NCI-H510A (cell line): ENCODE results near the gene LRRC28.

Experiments used
- DNase-seq: peaks from one replicate; lab custom pipeline; 2025; lab: John Stamatoyannopoulos, UW

The LRRC28 gene

DNA sequence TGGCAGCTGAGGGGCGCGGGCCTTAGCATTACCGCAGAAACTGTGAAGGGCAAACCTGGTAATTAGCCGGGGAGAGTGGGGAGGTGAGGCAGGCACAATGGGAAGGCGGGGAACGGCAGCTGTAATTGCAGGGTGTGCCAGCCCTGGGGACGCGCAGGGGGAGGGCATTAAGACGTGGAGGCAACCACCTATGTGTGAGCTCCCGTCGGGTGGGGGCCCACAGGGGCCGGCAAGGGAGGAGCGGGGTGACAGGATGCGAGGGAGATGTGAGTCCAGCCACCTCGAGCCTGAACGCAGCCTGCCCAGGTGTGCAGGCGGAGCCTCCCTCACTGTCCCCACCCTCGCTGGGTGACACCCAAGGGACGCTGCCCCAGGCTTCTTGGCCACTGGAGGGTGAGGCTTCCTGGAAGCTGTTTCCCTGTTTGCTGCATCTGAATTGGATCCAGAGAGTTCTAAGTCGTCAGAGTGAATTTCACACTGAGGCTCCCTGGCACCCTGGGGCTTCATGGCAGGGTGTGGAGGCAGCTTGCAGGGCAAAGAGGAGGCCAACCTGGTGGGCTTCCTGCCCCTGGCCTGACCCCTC is 183.9 kb downstream of the LRRC28 start:
- no peak for DNase-seq

GRCh38 chr15:99435877-99436541 is 184.7 kb downstream of the LRRC28 start:
- no peak for DNase-seq

GRCh38 chr15:99436542-99437314 is 185.4 kb downstream of the LRRC28 start:
- DNase-seq, result no peak

- no peak for DNase-seq
Measured at GRCh38 chr15:99437315-99438223, 186.3 kb downstream of the LRRC28 start.

GRCh38 chr15:99438224-99438585 is 186.9 kb downstream of the LRRC28 start:
- DNase-seq, result no peak

GRCh38 chr15:99438691-99439523 is 187.6 kb downstream of the LRRC28 start:
- no peak for DNase-seq

- DNase-seq, result no peak
Measured at GRCh38 chr15:99439524-99439835, 188.2 kb downstream of the LRRC28 start.

- no peak for DNase-seq
Measured at GRCh38 chr15:99440029-99440428, 188.7 kb downstream of the LRRC28 start.
